Fibroblast of lung (primary cell): ENCODE data around the gene TJP1. TPM values are rescaled to one million over a fixed set of nuclear protein-coding genes. Genes with fewer than 3 reads are reported as not detected.
"Not testable (repeated sequence)": the region's sequence is repeated elsewhere in the genome, so short reads cannot be mapped to it uniquely, and the experiment has no call there.

Experiments
- DNase-seq, 2 donors: peaks; one replicate each; pipeline versions ENCODE4 v3.0.0 to v3.0.0-alpha.2; 2010; ENCODE audit warnings: low read depth in 2 of 2
- H2AFZ ChIP-seq: 2 replicates; pipeline ENCODE4 v1.5.1; 2012; ENCODE audit warnings: low read length, control low read depth, inconsistent platforms
- H3K27ac ChIP-seq: 2 replicates; pipeline ENCODE4 v1.5.1; 2011; ENCODE audit warnings: low read length, control low read depth; ENCODE audit not compliant: insufficient read depth
- H3K27me3 ChIP-seq: 2 replicates; pipeline ENCODE4 v1.5.1; 2011; ENCODE audit warnings: mild to moderate bottlenecking, low read length; ENCODE audit not compliant: control insufficient read depth, insufficient read depth
- H3K36me3 ChIP-seq: 2 replicates; pipeline ENCODE4 v1.5.1; 2011; ENCODE audit warnings: low read length; ENCODE audit not compliant: control insufficient read depth, insufficient read depth
- H3K4me1 ChIP-seq: 2 replicates; pipeline ENCODE4 v1.5.1; 2011; ENCODE audit warnings: low read length; ENCODE audit not compliant: control insufficient read depth, insufficient read depth; ENCODE audit errors: extremely low read depth
- H3K4me2 ChIP-seq: 2 replicates; pipeline ENCODE4 v1.5.1; 2011; ENCODE audit warnings: low read length, control low read depth; ENCODE audit not compliant: insufficient read depth; ENCODE audit errors: extremely low read depth
- H3K4me3 ChIP-seq, 4 experiments: fragments of 200-600 bp in 1 of 4; sonication (generic) in 1 of 4; replicated peaks in 1 of 4; 2 replicates each; pipeline ENCODE4 v1.5.1; 2011 to 2016; ENCODE audit warnings: low read length in 4 of 4, low read depth in 3 of 4, mild to moderate bottlenecking in 3 of 4, control low read depth in 2 of 4, inconsistent platforms in 1 of 4, mixed read lengths in 1 of 4; ENCODE audit not compliant: insufficient read depth in 1 of 4; ENCODE audit errors: control extremely low read depth in 1 of 4
- H3K79me2 ChIP-seq: 2 replicates; pipeline ENCODE4 v1.5.1; 2012; ENCODE audit warnings: mild to moderate bottlenecking, low read length, inconsistent platforms; ENCODE audit not compliant: control insufficient read depth, insufficient read depth
- H3K9ac ChIP-seq: 2 replicates; pipeline ENCODE4 v1.5.1; 2011; ENCODE audit warnings: mild to moderate bottlenecking, low read length, control low read depth; ENCODE audit not compliant: insufficient read depth
- H3K9me3 ChIP-seq: 2 replicates; pipeline ENCODE4 v1.5.1; 2012; ENCODE audit warnings: low read depth, low read length; ENCODE audit not compliant: control insufficient read depth, insufficient read depth
- H4K20me1 ChIP-seq: 2 replicates; pipeline ENCODE4 v1.5.1; 2011; ENCODE audit warnings: low read length; ENCODE audit not compliant: control insufficient read depth, insufficient read depth; ENCODE audit errors: extremely low read depth
- CTCF ChIP-seq, 2 donors: IDR thresholded peaks in 1 of 2; conservative IDR thresholded peaks in 1 of 2; 1 replicate in 1 of 2; 2 replicates in 1 of 2; pipeline ENCODE4 v1.5.1; 2011 to 2012; ENCODE audit warnings: low read length in 2 of 2, control low read depth in 1 of 2, inconsistent platforms in 1 of 2, low read depth in 1 of 2, mild to moderate bottlenecking in 1 of 2
- EZH2 ChIP-seq: IDR thresholded peaks from 2 replicates; pipeline ENCODE4 v1.5.1; 2012; ENCODE audit warnings: low read length, control low read depth, mild to moderate bottlenecking; ENCODE audit errors: missing control alignments
- polyA plus RNA-seq, 2 donors: library from polyadenylated mRNA; depleted of rRNA in 1 of 2; stranded (reverse) in 1 of 2; unstranded in 1 of 2; fragments of >200 nt; gene quantifications; 2 replicates each; pipeline ENCODE4 v1.2.1, GENCODE V29; 2011 to 2012; ENCODE audit warnings: missing spikeins in 1 of 2
- total RNA-seq: library from RNA; depleted of rRNA; stranded (reverse); fragments of >200 nt; gene quantifications from 2 replicates; pipeline ENCODE4 v1.2.1, GENCODE V29; 2014

TJP1 gene
- total and polyA plus RNA-seq, 2 donors (not counting 1 experiment from before 2014, with no cell fraction given): 53.7 to 110 TPM

DNA sequence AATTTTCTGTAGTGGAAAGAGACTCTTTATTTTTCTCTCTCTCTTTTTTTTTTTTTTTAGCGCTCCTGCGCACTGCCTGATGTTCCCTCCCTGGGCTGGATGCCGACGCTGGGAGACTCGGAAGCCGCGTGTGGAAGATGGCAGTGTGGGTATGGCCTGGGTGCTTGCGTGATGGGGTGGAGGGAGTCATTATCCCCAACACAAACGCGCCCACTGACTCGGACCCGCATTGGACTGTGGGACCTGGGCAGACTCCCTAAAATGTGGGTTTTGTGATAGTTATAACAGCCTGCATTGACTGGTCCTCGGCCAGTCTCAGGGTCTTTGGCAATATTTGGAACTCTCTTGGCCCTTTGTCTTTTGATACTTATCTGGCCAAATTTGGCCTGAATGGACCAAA is 157.9 kb downstream of the TJP1 start:
- no peak overlapping the region for H3K4me3 ChIP-seq
- no peak overlapping the region for H3K27ac ChIP-seq
- no peaks in the 10 kb centered on the region for H4K20me1 ChIP-seq
- H3K36me3 ChIP-seq: no peaks in the 10 kb centered on the region
- H3K4me1 ChIP-seq: no peaks in the 10 kb centered on the region
- H2AFZ ChIP-seq: no peak overlapping the region
- no peaks in the 10 kb centered on the region for H3K9me3 ChIP-seq
- no peaks in the 10 kb centered on the region for H3K79me2 ChIP-seq
- no peak overlapping the region for H3K4me2 ChIP-seq
- TF ChIP-seq EZH2 (no peak), CTCF (conservative IDR thresholded peaks at IDR 0.05 in 1 of 2, IDR thresholded peaks at IDR 0.05 in 1 of 2; ENCODE audit: low read depth in 1 of 2, low read length in 2 of 2) (no peak)
- no peak for DNase-seq
- no peak overlapping the region for H3K9ac ChIP-seq
- no peaks in the 10 kb centered on the region for H3K27me3 ChIP-seq

DNA sequence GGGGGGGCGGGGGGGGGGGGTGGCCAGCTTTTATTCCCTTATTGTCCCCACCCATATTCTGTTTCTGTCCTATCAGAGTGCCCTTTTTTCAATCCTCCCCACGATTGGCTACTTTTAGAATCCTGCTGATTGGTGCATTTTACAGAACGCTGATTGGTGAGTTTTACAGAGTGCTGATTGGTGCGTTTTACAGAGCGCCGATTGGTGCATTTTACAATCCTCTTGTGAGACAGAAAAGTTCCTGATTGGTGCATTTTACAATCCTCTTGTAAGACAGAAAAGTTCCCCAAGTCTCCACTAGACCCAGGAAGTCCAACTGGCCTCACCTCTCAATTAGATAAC is 164.8 kb downstream of the TJP1 start:
- not testable (repeated sequence) for H3K9me3 ChIP-seq, H3K36me3 ChIP-seq, H3K27me3 ChIP-seq, DNase-seq, H3K79me2 ChIP-seq, H3K4me3 ChIP-seq, H4K20me1 ChIP-seq, H3K4me1 ChIP-seq, H3K4me2 ChIP-seq, H3K27ac ChIP-seq, H3K9ac ChIP-seq, H2AFZ ChIP-seq

GRCh38 chr15:29656636-29657475 is 165.4 kb downstream of the TJP1 start:
- no peak overlapping the region for H3K27ac ChIP-seq
- no peaks in the 10 kb centered on the region for H3K4me1 ChIP-seq
- H3K9ac ChIP-seq: no peak overlapping the region
- H3K27me3 ChIP-seq: no peaks in the 10 kb centered on the region
- no peaks in the 10 kb centered on the region for H4K20me1 ChIP-seq
- peak in 1 of 2 donors; percentile 19 for DNase-seq
- no peaks in the 10 kb centered on the region for H3K36me3 ChIP-seq
- H2AFZ ChIP-seq: no peak overlapping the region
- no peak for TF ChIP-seq EZH2
- no peak for TF ChIP-seq CTCF (conservative IDR thresholded peaks at IDR 0.05 in 1 of 2, IDR thresholded peaks at IDR 0.05 in 1 of 2; ENCODE audit: low read depth in 1 of 2, low read length in 2 of 2)
- H3K4me2 ChIP-seq: no peak overlapping the region
- no peaks in the 10 kb centered on the region for H3K79me2 ChIP-seq
- H3K9me3 ChIP-seq: no peaks in the 10 kb centered on the region
- H3K4me3 ChIP-seq: no peak overlapping the region
